Activated T-cell treated with anti-CD3 and anti-CD28 coated beads, Interleukin-2, amount 50 U/mL, for 4 hours (primary cell): ENCODE data around the gene ASL. TPM values are rescaled to one million over a fixed set of nuclear protein-coding genes. Genes with fewer than 3 reads are reported as not detected.
"Not testable (repeated sequence)": the region's sequence is repeated elsewhere in the genome, so short reads cannot be mapped to it uniquely, and the experiment has no call there.

Experiments used
- ATAC-seq, 2 donors: fragments of 200-7000 bp; cut with Tn5 transposase; one replicate each; pipeline ENCODE4 v1.10.0; 2021
- DNase-seq: peaks from one replicate; pipeline ENCODE4 v3.0.0-alpha.2; 2020
- H3K27me3 Mint-ChIP-seq: one replicate; pipeline ENCODE4 v1.8.0; 2021; ENCODE audit warnings: low read depth, mixed read lengths
- H3K36me3 Mint-ChIP-seq: one replicate; pipeline ENCODE4 v1.8.0; 2022; ENCODE audit warnings: mixed read lengths; ENCODE audit not compliant: insufficient read depth
- H3K4me1 Mint-ChIP-seq: one replicate; pipeline ENCODE4 v1.8.0; 2021; ENCODE audit warnings: low read depth, mixed read lengths
- H3K4me3 Mint-ChIP-seq: one replicate; pipeline ENCODE4 v1.8.0; 2021; ENCODE audit warnings: mild to moderate bottlenecking, moderate library complexity, mixed read lengths
- H3K9me3 Mint-ChIP-seq: one replicate; pipeline ENCODE4 v1.8.0; 2021; ENCODE audit warnings: mixed read lengths
- total RNA-seq, 3 donors: library from RNA; stranded (reverse); gene quantifications; one replicate each; pipeline ENCODE4 v1.2.1, GENCODE V29; 2021

The ASL gene
- total RNA-seq, 3 donors from 2014 or later = 7.3 to 11.7 (median 9.6) TPM

- Mint-ChIP-seq H3K9me3 (no peaks in the 10 kb centered on the region), H3K4me1 (peaks cover 2% of the 10 kb centered on the region), H3K4me3 (no peak overlapping the region), H3K27me3 (no peaks in the 10 kb centered on the region), H3K36me3 (no peaks in the 10 kb centered on the region)
- ATAC-seq (no peak), DNase-seq (no peak)
These were observed 23.2 kb upstream of the ASL start for GRCh38 chr7:66052447-66052846.

- H3K27me3 Mint-ChIP-seq = no peaks in the 10 kb centered on the region
- no peaks in the 10 kb centered on the region for H3K36me3 Mint-ChIP-seq
- DNase-seq = no peak
- H3K4me3 Mint-ChIP-seq = no peak overlapping the region
- no peaks in the 10 kb centered on the region for H3K9me3 Mint-ChIP-seq
- peaks cover 2% of the 10 kb centered on the region for H3K4me1 Mint-ChIP-seq
- no peak for ATAC-seq
These were observed 21.6 kb upstream of the ASL start for GRCh38 chr7:66054063-66054462.

GRCh38 chr7:66055321-66055956 is 20.2 kb upstream of the ASL start:
- Mint-ChIP-seq H3K27me3 (no peaks in the 10 kb centered on the region), H3K9me3 (no peaks in the 10 kb centered on the region), H3K4me1 (peaks cover 2% of the 10 kb centered on the region), H3K4me3 (no peak overlapping the region), H3K36me3 (no peaks in the 10 kb centered on the region)
- ATAC-seq (no peak), DNase-seq (no peak)

- no peaks in the 10 kb centered on the region for H3K27me3 Mint-ChIP-seq
- H3K9me3 Mint-ChIP-seq = peaks cover 5% of the 10 kb centered on the region
- no peak overlapping the region for H3K4me3 Mint-ChIP-seq
- ATAC-seq = no peak
- no peak for DNase-seq
- H3K36me3 Mint-ChIP-seq = no peaks in the 10 kb centered on the region
- no peaks in the 10 kb centered on the region for H3K4me1 Mint-ChIP-seq
These were observed 14.8 kb upstream of the ASL start for GRCh38 chr7:66060796-66061195.

- DNase-seq (no peak), ATAC-seq (no peak)
- Mint-ChIP-seq H3K4me1 (no peaks in the 10 kb centered on the region), H3K9me3 (no peaks in the 10 kb centered on the region), H3K27me3 (no peaks in the 10 kb centered on the region), H3K36me3 (no peaks in the 10 kb centered on the region), H3K4me3 (no peak overlapping the region)
These were observed 5.9 kb upstream of the ASL start for GRCh38 chr7:66069732-66070131.

GRCh38 chr7:66070222-66070621 is 5.4 kb upstream of the ASL start:
- Mint-ChIP-seq H3K36me3 (no peaks in the 10 kb centered on the region), H3K4me1 (no peaks in the 10 kb centered on the region), H3K9me3 (no peaks in the 10 kb centered on the region), H3K4me3 (no peak overlapping the region), H3K27me3 (no peaks in the 10 kb centered on the region)
- ATAC-seq (no peak), DNase-seq (no peak)

- not testable (repeated sequence) for DNase-seq, H3K9me3 Mint-ChIP-seq, ATAC-seq, H3K27me3 Mint-ChIP-seq, H3K4me3 Mint-ChIP-seq, H3K36me3 Mint-ChIP-seq
- H3K4me1 Mint-ChIP-seq = peaks cover 11% of the 10 kb centered on the region
These were observed 3.4 kb upstream of the ASL start for GRCh38 chr7:66072208-66072607.

- Mint-ChIP-seq H3K36me3 (no peaks in the 10 kb centered on the region), H3K4me1 (peaks cover 14% of the 10 kb centered on the region), H3K9me3 (no peaks in the 10 kb centered on the region)
These were observed 1.1 kb downstream of the ASL start for GRCh38 chr7:66076462-66077329.

GRCh38 chr7:66078067-66078466 is 2.4 kb downstream of the ASL start:
- Mint-ChIP-seq H3K27me3 (no peaks in the 10 kb centered on the region), H3K4me3 (no peak overlapping the region), H3K4me1 (peaks cover 14% of the 10 kb centered on the region), H3K36me3 (no peaks in the 10 kb centered on the region), H3K9me3 (no peaks in the 10 kb centered on the region)
- DNase-seq (no peak), ATAC-seq (no peak)

More at GRCh38 chr7:66076462-66077329, 1.1 kb downstream of the ASL start:
- DNase-seq (no peak), ATAC-seq (no peak)
- peak overlapping the region; percentile 76 for H3K4me3 Mint-ChIP-seq
- no peaks in the 10 kb centered on the region for H3K27me3 Mint-ChIP-seq

GRCh38 chr7:66082083-66082482 is 6.5 kb downstream of the ASL start:
- Mint-ChIP-seq H3K4me1 (peaks cover 4% of the 10 kb centered on the region), H3K27me3 (no peaks in the 10 kb centered on the region), H3K9me3 (no peaks in the 10 kb centered on the region), H3K4me3 (no peak overlapping the region), H3K36me3 (no peaks in the 10 kb centered on the region)
- ATAC-seq (no peak), DNase-seq (no peak)

- no peaks in the 10 kb centered on the region for H3K9me3 Mint-ChIP-seq
- no peaks in the 10 kb centered on the region for H3K4me1 Mint-ChIP-seq
- ATAC-seq = no peak
- no peaks in the 10 kb centered on the region for H3K36me3 Mint-ChIP-seq
- H3K4me3 Mint-ChIP-seq = no peak overlapping the region
- H3K27me3 Mint-ChIP-seq = no peaks in the 10 kb centered on the region
- no peak for DNase-seq
These were observed 7.3 kb downstream of the ASL start for GRCh38 chr7:66082886-66083415.

- H3K27me3 Mint-ChIP-seq = no peaks in the 10 kb centered on the region
- no peaks in the 10 kb centered on the region for H3K4me1 Mint-ChIP-seq
- no peak for ATAC-seq
- no peak overlapping the region for H3K4me3 Mint-ChIP-seq
- no peaks in the 10 kb centered on the region for H3K36me3 Mint-ChIP-seq
- no peak for DNase-seq
- H3K9me3 Mint-ChIP-seq = no peaks in the 10 kb centered on the region
These were observed 8.1 kb downstream of the ASL start for GRCh38 chr7:66083677-66084076.

- no peaks in the 10 kb centered on the region for H3K36me3 Mint-ChIP-seq
- no peaks in the 10 kb centered on the region for H3K9me3 Mint-ChIP-seq
- no peaks in the 10 kb centered on the region for H3K27me3 Mint-ChIP-seq
- H3K4me1 Mint-ChIP-seq = no peaks in the 10 kb centered on the region
- no peak overlapping the region for H3K4me3 Mint-ChIP-seq
- ATAC-seq = no peak
- DNase-seq = no peak
These were observed 13.5 kb downstream of the ASL start for GRCh38 chr7:66088861-66089838.

GRCh38 chr7:66092654-66093053 is 17.0 kb downstream of the ASL start:
- no peak for ATAC-seq
- no peaks in the 10 kb centered on the region for H3K36me3 Mint-ChIP-seq

More at GRCh38 chr7:66092654-66093053, 17.0 kb downstream of the ASL start:
- Mint-ChIP-seq H3K4me3 (no peak overlapping the region), H3K4me1 (no peaks in the 10 kb centered on the region), H3K27me3 (no peaks in the 10 kb centered on the region), H3K9me3 (no peaks in the 10 kb centered on the region)
- DNase-seq = no peak
